Endothelial cell (in vitro differentiated cells): ENCODE data around the gene CFAP53. TPM values are rescaled to one million over a fixed set of nuclear protein-coding genes. Genes with fewer than 3 reads are reported as not detected.

ENCODE experiments used
- DNase-seq: peaks from one replicate; pipeline ENCODE4 v3.0.0; 2021; ENCODE audit warnings: low spot score
- H3K27ac Mint-ChIP-seq: one replicate; pipeline ENCODE4 v1.8.0; 2021; ENCODE audit warnings: mixed read lengths, inconsistent platforms; ENCODE audit not compliant: unreplicated experiment
- H3K27me3 Mint-ChIP-seq: one replicate; pipeline ENCODE4 v1.8.0; 2021; ENCODE audit warnings: mild to moderate bottlenecking, moderate library complexity, mixed read lengths, inconsistent platforms; ENCODE audit not compliant: unreplicated experiment
- H3K36me3 Mint-ChIP-seq: one replicate; pipeline ENCODE4 v1.8.0; 2021; ENCODE audit warnings: mild to moderate bottlenecking, low read depth, mixed read lengths, inconsistent platforms; ENCODE audit not compliant: unreplicated experiment
- H3K4me1 Mint-ChIP-seq: one replicate; pipeline ENCODE4 v1.8.0; 2021; ENCODE audit warnings: mild to moderate bottlenecking, mixed read lengths, inconsistent platforms; ENCODE audit not compliant: unreplicated experiment
- H3K4me3 Mint-ChIP-seq: one replicate; pipeline ENCODE4 v1.8.0; 2021; ENCODE audit warnings: mild to moderate bottlenecking, mixed read lengths, inconsistent platforms; ENCODE audit not compliant: unreplicated experiment
- H3K9me3 Mint-ChIP-seq: one replicate; pipeline ENCODE4 v1.8.0; 2021; ENCODE audit warnings: mixed read lengths, inconsistent platforms; ENCODE audit not compliant: unreplicated experiment
- total RNA-seq: library from RNA; stranded (reverse); fragmentation: NEBNext Ultra II Directional; extraction: Animal tissue kit (Norgen Biotek cat#: 25700); gene quantifications from one replicate; pipeline ENCODE4 v1.2.1, GENCODE V29; 2021; ENCODE audit not compliant: unreplicated experiment
- TF ChIP-seq, protein P1 (sequence below): fragments of 200-600 bp; sonication (generic); IDR thresholded peaks from one replicate; pipeline ENCODE4 v1.5.0; 2021; ENCODE audit warnings: antibody characterized with exemption; ENCODE audit not compliant: unreplicated experiment

CFAP53 gene
- total RNA-seq, 1 donor from 2014 or later, result 0.56 TPM

DNA sequence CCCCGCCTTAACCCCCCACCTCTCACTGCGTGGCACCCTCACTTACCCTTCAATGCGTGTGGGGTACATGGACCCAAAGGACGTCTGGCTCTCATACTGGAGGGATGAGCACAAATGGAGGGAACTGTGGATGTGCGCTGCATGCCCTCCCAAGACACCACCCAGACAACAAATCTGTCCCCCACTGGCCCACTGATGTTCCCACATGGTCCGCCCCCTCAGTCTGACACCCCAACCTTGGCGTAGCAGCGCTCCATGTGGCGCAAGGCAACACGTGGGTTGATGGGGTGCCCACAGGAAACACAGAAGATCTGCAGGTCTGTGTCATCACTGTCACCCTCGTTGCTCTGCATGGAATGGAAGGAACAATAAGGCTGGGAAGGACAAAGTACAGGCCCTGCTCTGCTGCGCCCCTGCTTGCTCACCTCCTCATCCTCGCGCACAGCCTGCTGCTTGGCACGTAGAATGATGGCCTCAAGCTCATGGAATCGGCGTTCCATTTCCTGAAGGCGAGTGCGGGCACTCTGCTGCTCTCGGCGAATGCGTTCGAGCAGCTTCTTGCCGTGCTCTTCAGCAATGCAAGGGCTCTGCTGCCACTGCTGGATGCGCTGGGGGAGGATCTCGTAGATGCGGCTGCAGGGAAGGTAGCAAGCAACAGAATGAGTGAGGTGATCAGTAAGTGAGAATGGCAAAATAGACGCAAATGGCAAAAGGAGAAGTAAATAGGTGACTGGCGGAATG is 17.3 kb upstream of the CFAP53 start:
- DNase-seq, result no peak
- H3K9me3 Mint-ChIP-seq, result no peaks in the 10 kb centered on the region
- H3K4me1 Mint-ChIP-seq, result peaks cover 37% of the 10 kb centered on the region
- H3K27me3 Mint-ChIP-seq, result peaks cover 29% of the 10 kb centered on the region
- H3K4me3 Mint-ChIP-seq, result peak overlapping the region; percentile 62
- H3K27ac Mint-ChIP-seq, result no peak overlapping the region
- TF ChIP-seq, protein P1, sequence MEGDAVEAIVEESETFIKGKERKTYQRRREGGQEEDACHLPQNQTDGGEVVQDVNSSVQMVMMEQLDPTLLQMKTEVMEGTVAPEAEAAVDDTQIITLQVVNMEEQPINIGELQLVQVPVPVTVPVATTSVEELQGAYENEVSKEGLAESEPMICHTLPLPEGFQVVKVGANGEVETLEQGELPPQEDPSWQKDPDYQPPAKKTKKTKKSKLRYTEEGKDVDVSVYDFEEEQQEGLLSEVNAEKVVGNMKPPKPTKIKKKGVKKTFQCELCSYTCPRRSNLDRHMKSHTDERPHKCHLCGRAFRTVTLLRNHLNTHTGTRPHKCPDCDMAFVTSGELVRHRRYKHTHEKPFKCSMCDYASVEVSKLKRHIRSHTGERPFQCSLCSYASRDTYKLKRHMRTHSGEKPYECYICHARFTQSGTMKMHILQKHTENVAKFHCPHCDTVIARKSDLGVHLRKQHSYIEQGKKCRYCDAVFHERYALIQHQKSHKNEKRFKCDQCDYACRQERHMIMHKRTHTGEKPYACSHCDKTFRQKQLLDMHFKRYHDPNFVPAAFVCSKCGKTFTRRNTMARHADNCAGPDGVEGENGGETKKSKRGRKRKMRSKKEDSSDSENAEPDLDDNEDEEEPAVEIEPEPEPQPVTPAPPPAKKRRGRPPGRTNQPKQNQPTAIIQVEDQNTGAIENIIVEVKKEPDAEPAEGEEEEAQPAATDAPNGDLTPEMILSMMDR, result no peak
- H3K36me3 Mint-ChIP-seq, result peaks cover 21% of the 10 kb centered on the region

DNA sequence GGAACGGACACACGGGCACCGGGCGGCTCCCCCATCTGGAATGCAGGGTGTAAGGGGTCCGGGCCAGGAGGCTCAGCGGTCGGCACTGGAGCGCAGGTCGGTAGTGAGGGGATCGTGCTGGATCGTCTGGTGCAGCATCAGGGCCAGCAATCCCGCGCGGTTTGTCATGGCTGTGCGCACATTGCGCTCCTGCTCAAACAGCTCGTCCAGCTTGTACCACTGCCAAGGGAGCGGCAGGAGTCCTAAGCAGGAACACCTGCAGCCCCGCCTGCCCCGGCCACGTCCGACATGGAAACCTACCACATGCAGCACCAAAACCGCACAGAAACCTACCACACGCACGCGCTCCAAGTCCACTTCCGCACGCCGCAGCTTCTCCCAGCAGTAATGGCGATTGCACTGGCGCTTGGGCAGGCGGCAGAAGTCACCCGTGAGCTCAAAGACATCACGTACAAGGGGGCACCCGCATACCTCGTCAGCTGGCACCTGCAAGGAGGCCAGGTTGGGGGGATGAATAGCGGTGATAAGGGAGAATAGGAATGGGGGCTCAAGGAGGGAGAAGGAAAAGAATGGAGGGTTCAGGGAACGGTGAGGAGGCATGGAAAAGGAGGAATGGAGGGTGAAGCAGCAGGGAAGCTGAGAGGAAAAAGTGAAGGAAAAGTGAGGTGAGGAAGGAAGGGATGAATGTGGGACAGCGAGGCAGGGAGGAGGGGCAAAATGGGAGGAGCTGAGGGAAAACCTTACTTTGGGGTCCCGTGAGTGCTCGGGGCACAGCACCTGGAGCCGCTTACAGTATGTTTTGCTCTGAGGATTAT is 16.4 kb upstream of the CFAP53 start:
- no peaks in the 10 kb centered on the region for H3K9me3 Mint-ChIP-seq
- H3K27ac Mint-ChIP-seq, result peak overlapping the region; percentile 57
- TF ChIP-seq, protein P1, result no peak
- H3K4me3 Mint-ChIP-seq, result peak overlapping the region; percentile 82
- H3K27me3 Mint-ChIP-seq, result peaks cover 29% of the 10 kb centered on the region
- no peak for DNase-seq
- H3K36me3 Mint-ChIP-seq, result peaks cover 21% of the 10 kb centered on the region
- H3K4me1 Mint-ChIP-seq, result peaks cover 37% of the 10 kb centered on the region

DNA sequence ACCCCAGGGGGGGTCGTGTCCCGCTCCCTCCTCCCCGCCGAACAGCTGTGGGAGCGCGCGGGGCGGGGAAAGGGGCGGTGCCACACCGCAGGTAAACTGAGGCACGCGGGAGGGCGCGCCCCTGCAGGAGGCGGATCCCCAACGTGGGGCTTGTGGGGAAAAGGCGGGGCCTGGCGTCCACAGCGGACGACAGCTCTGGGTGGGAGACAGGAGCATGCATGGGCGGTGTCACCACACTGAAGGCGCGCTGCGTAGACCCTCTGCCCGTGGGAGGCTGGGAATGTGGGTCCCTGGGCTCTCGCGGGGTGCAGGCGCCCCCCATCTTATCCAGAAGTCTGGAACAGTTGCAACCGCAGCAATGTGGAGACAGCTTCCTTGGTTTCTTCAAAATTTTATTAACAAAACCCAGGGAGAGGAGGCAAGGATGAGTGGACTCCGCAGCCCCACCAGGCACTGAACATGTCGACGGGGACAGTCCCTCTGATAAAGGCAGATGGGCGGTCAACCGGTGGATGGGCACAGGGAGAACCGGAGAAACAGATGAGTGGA is 15.8 kb upstream of the CFAP53 start:
- no peak for DNase-seq
- H3K4me3 Mint-ChIP-seq, result peak overlapping the region; percentile 65
- peaks cover 31% of the 10 kb centered on the region for H3K4me1 Mint-ChIP-seq
- no peaks in the 10 kb centered on the region for H3K9me3 Mint-ChIP-seq
- TF ChIP-seq, protein P1, result no peak
- peak overlapping the region; percentile 57 for H3K27ac Mint-ChIP-seq
- H3K36me3 Mint-ChIP-seq, result peaks cover 21% of the 10 kb centered on the region
- H3K27me3 Mint-ChIP-seq, result peaks cover 27% of the 10 kb centered on the region

DNA sequence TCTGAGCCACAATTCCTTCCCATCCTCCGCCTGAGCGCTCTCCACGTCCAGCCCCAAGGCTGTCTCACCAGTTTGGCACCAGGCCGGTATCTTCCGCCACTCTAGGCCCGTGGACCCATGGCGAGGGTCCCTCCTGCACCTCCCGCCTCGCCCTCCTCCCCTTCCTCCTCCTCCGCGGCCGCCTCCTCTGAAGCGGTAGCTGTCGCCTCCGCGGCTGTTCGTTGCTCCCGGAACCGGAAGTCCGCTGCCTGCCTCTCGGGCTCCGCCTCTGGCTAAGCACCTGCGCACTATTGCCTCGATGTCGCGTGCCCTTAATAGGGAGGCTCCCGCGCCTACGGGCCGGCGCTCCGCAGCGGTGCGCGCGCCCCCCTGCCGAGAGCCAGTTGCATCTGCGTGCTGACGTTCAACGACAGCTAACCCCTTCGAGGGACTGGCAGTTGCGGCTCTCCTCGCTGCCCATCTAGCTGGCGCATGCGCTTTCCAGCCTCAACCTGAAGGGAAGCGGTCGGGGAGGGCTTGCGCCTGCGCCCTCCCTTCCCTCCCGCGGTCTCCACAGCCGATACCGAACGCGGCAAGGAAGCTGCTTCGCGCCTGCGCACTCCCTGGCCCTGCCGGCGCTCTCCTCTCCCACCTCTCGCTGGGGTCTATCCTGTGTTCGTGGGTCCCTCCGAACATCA is 15.1 kb upstream of the CFAP53 start, which contains the start of gene MBD1:
Gene MBD1, minus strand, starts transcription at position 229 of the 677 bp plus-strand sequence. CDS start 1,531 bp downstream, outside the sequence.
- peaks cover 27% of the 10 kb centered on the region for H3K27me3 Mint-ChIP-seq
- TF ChIP-seq, protein P1, result peak; percentile 27
- DNase-seq, result peak; percentile 96
- peaks cover 27% of the 10 kb centered on the region for H3K36me3 Mint-ChIP-seq
- peaks cover 25% of the 10 kb centered on the region for H3K4me1 Mint-ChIP-seq
- H3K9me3 Mint-ChIP-seq, result no peaks in the 10 kb centered on the region
- peak within 1 kb of the TSS; percentile 74 for H3K27ac Mint-ChIP-seq
- peak within 1 kb of the TSS; percentile 99 for H3K4me3 Mint-ChIP-seq
